Measurements from ENCODE around the gene HINT3. TPM values are rescaled to one million over a fixed set of nuclear protein-coding genes. Genes with fewer than 3 reads are reported as not detected.

HINT3 gene
- total and polyA plus RNA-seq, 2 donors (not counting 3 experiments of a cell fraction or from before 2014, with no cell fraction given), result 1.8 to 8.4 TPM

DNA sequence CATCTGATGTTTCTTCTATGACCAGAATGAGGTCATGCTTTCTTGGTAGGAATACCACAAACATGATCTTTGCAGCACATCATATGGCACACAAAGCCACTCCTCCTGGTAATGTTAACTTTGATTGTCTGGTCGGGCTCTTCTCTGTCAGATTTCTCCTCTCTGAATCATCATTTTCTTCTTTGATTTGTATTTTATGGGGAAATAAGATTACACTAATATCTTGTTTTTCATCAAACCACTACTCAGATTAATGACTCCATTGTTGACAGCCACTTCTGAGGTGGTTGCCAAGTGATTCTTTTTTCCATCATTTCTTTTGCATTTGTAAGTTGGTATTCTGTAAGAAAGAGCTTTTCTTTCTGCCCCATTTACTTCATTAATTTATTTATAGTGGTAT, 59.3 kb downstream of the HINT3 start:
- Histone ChIP-seq H2AFZ (ENCODE audit: low read depth, low read length) (no peak overlapping the region), H3K4me3 (replicated peaks in 1 of 3; ENCODE audit: insufficient read depth in 1 of 3, low read depth in 1 of 3, low read length in 3 of 3) (no peak overlapping the region), H3K9me1 (replicated peaks; ENCODE audit: control insufficient read depth, extremely low read depth, insufficient read depth, low read length) (no peaks in the 10 kb centered on the region), H3K4me2 (ENCODE audit: insufficient read depth, low read length) (no peak overlapping the region), H3K9me3 (replicated peaks; ENCODE audit: control insufficient read depth, insufficient read depth, low read length) (no peaks in the 10 kb centered on the region), H3K79me2 (ENCODE audit: control insufficient read depth, insufficient read depth, low read length) (no peaks in the 10 kb centered on the region), H4K20me1 (replicated peaks; ENCODE audit: control insufficient read depth, extremely low read depth, insufficient read depth, low read length) (no peaks in the 10 kb centered on the region), H3K36me3 (ENCODE audit: control insufficient read depth in 2 of 2, extremely low read depth in 1 of 2, insufficient read depth in 2 of 2, low read length in 2 of 2) (peaks cover 4 to 11% of the 10 kb centered on the region in 2 experiments), H3K27ac (ENCODE audit: insufficient read depth, low read depth, low read length) (no peak overlapping the region), H3K4me1 (ENCODE audit: control insufficient read depth, extremely low read depth, insufficient read depth, low read length) (no peaks in the 10 kb centered on the region), H3K9ac (replicated peaks; ENCODE audit: extremely low read depth, insufficient read depth, low read length) (no peak overlapping the region), H3K27me3 (ENCODE audit: control insufficient read depth in 2 of 2, insufficient read depth in 2 of 2, low read length in 2 of 2) (no peaks in the 10 kb centered on the region)
- dilution Hi-C loops (cut with MboI; ENCODE audit: extremely low pct_ligation_motif_present, low sequenced_read_pairs) (no loop called here), intact Hi-C loops (cut with micrococcal nuclease) (no loop called here)
- DNase-seq (ENCODE audit: low read depth, low spot score) (peak; percentile 47), FAIRE-seq (no peak)
- ChIA-PET POLR2A (no interaction called here), CTCF (no interaction called here)
- BruUV-seq (replicated peaks), result no TSS peak
- TF ChIP-seq FOS (IDR thresholded peaks at IDR 0.05; ENCODE audit: borderline replicate concordance, insufficient read depth, low read length), result no peak
- TF ChIP-seq, protein P1, sequence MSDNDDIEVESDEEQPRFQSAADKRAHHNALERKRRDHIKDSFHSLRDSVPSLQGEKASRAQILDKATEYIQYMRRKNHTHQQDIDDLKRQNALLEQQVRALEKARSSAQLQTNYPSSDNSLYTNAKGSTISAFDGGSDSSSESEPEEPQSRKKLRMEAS (IDR thresholded peaks at IDR 0.05; ENCODE audit: insufficient read depth, insufficient read length), result no peak
- TF ChIP-seq POLR2AphosphoS5 (IDR thresholded peaks at IDR 0.05; ENCODE audit: insufficient read depth, low read depth, low read length), result no peak
- TF ChIP-seq MYC (IDR thresholded peaks at IDR 0.05; ENCODE audit: low read depth, low read length), result no peak
- TF ChIP-seq, protein P2, sequence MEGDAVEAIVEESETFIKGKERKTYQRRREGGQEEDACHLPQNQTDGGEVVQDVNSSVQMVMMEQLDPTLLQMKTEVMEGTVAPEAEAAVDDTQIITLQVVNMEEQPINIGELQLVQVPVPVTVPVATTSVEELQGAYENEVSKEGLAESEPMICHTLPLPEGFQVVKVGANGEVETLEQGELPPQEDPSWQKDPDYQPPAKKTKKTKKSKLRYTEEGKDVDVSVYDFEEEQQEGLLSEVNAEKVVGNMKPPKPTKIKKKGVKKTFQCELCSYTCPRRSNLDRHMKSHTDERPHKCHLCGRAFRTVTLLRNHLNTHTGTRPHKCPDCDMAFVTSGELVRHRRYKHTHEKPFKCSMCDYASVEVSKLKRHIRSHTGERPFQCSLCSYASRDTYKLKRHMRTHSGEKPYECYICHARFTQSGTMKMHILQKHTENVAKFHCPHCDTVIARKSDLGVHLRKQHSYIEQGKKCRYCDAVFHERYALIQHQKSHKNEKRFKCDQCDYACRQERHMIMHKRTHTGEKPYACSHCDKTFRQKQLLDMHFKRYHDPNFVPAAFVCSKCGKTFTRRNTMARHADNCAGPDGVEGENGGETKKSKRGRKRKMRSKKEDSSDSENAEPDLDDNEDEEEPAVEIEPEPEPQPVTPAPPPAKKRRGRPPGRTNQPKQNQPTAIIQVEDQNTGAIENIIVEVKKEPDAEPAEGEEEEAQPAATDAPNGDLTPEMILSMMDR (IDR thresholded peaks at IDR 0.05; ENCODE audit: extremely low read depth in 1 of 2, insufficient read depth in 1 of 2, low read depth in 1 of 2, low read length in 2 of 2), result no peak
- TF ChIP-seq GATA2 (IDR thresholded peaks at IDR 0.05; ENCODE audit: insufficient read depth, insufficient read length, low read depth, low read length), result no peak
- no peak for TF ChIP-seq EZH2 (IDR thresholded peaks at IDR 0.05; ENCODE audit: borderline replicate concordance, low read depth, low read length, severe bottlenecking)
- TF ChIP-seq JUN (IDR thresholded peaks at IDR 0.05; ENCODE audit: borderline replicate concordance, insufficient read depth, insufficient read length, low read depth), result no peak
- no peak for TF ChIP-seq POLR2A (IDR thresholded peaks at IDR 0.05; ENCODE audit: low read depth, low read length)

Data from endothelial cell of umbilical vein (primary cell).